GM19467 (cell line): ENCODE results near the gene ADSS2.
"Not testable (repeated sequence)": the region's sequence is repeated elsewhere in the genome, so short reads cannot be mapped to it uniquely, and the experiment has no call there.

Source experiments
- ATAC-seq: cut with Tn5 transposase; IDR thresholded peaks from one replicate; pipeline ENCODE4 v1.9.1; 2021; ENCODE audit warnings: mild to moderate bottlenecking, moderate library complexity; ENCODE audit not compliant: unreplicated experiment

ADSS2 gene

DNA sequence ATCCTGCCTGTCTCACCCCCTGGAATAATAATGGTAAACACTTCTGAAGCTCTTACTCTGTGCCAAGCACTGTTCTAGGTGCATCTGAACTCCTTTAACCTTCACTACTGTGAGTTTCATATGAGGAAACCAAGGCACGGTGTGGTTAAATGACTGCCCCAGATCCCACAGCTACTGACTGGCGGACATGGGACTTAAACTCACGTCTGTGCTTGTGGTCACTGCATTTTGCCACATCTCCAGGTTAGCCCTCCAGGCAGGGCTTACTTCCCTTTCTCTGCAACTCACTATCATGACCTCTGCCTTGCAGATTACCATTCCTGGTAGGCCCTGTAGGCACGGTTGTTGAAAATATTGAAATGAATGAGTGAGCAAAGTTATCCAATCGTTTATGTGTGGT lies 83.4 kb downstream of the ADSS2 start:
- ATAC-seq: no peak

DNA sequence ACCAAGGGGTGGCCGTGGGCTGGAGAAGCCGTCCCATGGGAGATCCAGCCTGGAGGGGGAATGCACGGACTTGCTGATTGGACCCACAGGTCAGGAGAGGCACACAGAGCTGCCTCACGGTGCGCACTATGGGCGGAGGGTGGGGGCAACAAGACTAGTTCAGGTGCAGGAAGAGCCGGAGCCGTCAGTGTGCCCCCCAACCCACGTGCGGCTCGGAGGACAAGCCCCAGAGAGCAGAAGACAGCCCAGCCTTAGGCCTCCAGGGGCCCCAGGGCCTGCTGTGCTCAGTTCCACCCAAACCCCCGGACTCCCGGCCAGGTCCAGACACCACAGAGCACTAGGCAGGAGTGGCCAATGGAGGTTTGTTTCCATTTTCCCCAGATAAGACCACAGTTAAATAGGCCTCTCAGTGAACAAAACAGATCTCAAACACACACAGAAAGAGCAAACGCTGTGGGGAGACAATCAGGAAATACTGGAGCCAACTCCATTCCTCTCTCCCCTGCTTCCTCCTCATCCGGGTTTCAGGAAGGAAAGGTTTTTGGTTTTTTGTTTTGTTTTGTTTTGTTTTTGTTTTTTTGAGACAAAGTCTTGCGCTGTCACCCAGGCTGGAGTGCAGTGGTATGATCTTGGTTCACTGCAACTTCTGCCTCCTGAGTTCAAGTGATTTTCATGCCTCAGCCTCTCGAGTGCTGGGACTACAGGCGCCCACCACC lies 84.2 kb downstream of the ADSS2 start:
- no peak for ATAC-seq

DNA sequence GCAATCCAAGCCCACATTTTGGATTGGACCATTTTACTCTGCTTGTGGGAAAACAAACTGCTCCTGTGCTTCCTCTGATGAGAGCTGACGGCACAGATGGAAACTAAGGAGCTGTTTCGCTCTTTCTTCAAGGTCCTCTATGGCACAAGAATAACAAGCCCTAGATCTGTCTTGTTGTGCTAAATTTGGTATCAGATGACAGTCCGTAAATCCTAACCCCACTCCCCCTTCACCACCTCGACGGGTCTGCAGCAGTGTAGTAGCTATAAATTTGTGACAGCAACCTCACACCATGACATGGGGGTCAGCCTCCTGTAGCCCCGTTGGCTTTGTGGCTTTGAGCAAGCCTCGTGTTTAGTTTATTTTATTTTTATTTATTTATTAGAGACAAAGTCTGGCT lies 85.9 kb downstream of the ADSS2 start:
- ATAC-seq: no peak

DNA sequence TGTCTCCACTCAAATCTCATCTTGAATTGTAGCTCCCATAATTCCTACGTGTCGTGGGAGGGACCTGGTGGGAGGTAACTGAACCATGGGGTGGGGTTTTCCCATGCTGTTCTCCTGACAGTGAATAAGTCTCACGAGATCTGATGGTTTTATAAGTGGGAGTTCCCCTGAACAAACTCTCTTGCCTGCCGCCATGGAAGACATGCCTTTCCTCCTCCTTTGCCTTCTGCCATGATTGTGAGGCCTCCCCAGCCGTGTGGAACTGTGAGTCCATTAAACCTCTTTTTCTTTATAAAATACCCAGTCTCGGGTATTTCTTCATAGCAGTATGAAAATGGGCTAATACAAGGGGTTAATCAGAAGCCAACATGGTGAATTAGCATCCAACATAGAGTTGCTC lies 86.4 kb downstream of the ADSS2 start:
- ATAC-seq: not testable (repeated sequence)

DNA sequence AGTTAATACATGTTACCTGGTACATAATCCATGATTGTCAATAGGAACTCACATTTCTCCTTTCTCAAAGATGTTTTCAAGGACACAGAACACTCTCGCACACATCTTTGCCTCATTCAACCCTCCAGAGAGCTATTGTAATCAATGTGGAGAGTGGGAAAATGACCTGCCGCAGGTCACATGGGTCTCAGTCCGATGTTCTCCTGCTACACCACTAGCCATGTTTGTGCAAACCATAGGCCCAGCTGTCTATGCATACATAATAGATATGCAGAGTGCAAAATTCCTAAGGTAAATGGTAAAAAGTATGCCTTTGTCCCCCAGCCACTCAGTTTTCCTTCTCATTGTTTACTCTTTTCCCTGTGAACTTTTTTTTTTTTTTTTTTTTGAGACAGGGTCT lies 89.2 kb downstream of the ADSS2 start:
- no peak for ATAC-seq

DNA sequence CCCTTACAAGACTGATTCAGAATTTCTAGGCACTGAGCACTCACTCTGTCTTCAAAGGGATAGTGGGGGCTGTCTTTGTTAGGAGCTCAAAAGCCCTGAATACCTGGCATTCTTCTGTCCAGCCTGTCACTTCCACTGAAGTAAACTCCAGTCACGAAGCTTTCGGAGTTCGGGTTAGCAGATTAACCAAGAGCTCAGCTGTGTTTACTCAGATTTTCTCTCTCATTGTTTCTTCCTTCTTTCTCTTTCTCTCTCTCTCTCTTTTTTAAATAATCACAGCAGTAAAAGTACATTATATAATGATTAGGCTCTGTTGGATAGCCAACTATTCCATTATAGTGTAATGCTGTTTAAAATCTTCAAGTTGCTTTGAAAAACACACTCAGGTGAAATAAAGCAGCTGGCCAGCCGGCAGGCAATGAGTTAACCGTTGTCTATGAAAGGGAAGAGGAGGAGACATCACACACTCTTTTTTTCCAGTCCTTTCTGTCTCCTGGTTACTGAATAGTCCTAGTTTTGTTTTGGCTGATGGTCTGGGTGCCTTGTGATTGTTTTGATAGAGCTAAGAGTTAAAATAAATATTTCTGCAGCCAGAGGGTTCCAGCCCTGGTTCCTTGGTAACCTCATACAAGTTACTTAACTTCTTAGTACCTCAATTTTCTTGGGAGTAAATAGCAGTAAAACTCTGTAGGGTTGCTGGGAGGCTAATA lies 89.8 kb downstream of the ADSS2 start:
- ATAC-seq: no peak
